ENCODE data around the gene PNLDC1. TPM values are rescaled to one million over a fixed set of nuclear protein-coding genes. Genes with fewer than 3 reads are reported as not detected.

PNLDC1 gene
- total RNA-seq, 4 donors from 2014 or later, result not detected

DNA sequence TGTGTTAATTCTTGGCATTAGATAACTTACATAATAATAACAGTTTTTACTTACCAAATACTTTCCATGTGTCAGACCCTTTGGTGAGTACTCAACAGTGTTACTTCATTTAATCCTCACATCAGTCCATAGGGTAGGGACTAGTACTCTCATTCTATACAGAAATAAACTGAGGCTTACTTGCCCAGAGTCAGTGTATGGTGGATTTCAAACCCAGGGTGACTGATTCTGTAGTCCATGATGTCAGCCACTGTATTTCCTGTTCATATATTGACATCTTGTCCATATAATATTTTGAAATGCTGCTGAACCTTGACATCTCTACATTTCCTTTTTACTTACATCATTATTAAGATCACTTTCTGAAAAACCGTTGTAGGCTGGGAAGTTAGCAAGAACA is 2.5 kb upstream of the PNLDC1 start:
- no peaks in the 10 kb centered on the region for H3K9me3 ChIP-seq
- no peak for TF ChIP-seq POLR2A (IDR thresholded peaks at IDR 0.05)
- TF ChIP-seq, protein P1, sequence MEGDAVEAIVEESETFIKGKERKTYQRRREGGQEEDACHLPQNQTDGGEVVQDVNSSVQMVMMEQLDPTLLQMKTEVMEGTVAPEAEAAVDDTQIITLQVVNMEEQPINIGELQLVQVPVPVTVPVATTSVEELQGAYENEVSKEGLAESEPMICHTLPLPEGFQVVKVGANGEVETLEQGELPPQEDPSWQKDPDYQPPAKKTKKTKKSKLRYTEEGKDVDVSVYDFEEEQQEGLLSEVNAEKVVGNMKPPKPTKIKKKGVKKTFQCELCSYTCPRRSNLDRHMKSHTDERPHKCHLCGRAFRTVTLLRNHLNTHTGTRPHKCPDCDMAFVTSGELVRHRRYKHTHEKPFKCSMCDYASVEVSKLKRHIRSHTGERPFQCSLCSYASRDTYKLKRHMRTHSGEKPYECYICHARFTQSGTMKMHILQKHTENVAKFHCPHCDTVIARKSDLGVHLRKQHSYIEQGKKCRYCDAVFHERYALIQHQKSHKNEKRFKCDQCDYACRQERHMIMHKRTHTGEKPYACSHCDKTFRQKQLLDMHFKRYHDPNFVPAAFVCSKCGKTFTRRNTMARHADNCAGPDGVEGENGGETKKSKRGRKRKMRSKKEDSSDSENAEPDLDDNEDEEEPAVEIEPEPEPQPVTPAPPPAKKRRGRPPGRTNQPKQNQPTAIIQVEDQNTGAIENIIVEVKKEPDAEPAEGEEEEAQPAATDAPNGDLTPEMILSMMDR (IDR thresholded peaks at IDR 0.05), result no peak
- peaks cover 0 to 6% (median 0%) of the 10 kb centered on the region in 4 donors for H3K4me1 ChIP-seq
- H3K27ac ChIP-seq, result no peak overlapping the region
- no peaks in the 10 kb centered on the region for H3K27me3 ChIP-seq
- DNase-seq, result no peak
- H3K4me3 ChIP-seq, result no peak overlapping the region
- H3K36me3 ChIP-seq, result peaks cover 0 to 43% (median 0%) of the 10 kb centered on the region in 3 donors

DNA sequence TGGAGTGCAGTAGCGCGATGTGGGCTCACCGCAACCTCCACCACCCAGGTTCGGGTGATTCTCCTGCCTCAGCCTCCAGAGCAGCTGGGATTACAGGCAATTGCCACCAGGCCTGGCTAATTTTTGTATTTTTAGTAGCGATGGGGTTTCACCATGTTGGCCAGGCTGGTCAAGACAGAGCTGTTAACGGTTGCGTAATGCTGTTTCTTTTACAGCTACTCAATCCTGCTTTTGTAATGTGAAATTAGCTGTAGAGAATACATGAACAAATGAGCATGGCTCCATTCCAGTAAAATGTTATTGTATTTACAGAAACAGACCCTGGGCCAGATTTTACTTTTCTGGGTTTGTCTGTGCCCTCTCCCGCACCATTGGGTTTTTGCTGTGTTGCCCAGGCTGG is 1.9 kb downstream of the PNLDC1 start:
- Histone ChIP-seq H3K9me3 (no peaks in the 10 kb centered on the region), H3K4me3 (no peak overlapping the region), H3K27ac (no peak overlapping the region), H3K36me3 (peaks cover 0 to 33% (median 0%) of the 10 kb centered on the region in 3 donors), H3K4me1 (no peaks in the 10 kb centered on the region), H3K27me3 (no peaks in the 10 kb centered on the region)
- DNase-seq, result no peak
- TF ChIP-seq, protein P1 (IDR thresholded peaks at IDR 0.05), result no peak
- TF ChIP-seq POLR2A (IDR thresholded peaks at IDR 0.05), result no peak

DNA sequence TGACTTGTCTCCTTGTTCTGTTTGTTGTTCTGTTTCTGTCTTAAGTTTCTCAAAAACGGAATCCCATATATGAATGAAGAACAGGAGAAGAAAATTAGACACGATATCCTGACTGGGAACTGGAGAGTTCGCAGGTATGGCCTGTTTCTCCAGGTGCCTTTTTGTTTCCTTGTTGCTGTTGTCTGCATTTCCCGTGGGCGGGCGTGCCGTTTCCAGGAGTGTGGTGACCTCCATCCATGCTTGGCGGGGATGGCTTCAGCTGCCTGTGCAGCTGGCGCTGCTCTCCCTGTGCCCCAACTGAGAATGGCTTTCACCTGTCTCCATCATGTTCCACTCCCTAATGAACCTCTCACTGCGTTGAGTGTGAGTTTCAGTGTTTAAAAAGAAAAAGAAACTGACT is 4.4 kb downstream of the PNLDC1 start:
- Histone ChIP-seq H3K27me3 (no peaks in the 10 kb centered on the region), H3K27ac (no peak overlapping the region), H3K9me3 (no peaks in the 10 kb centered on the region), H3K4me3 (no peak overlapping the region), H3K36me3 (peaks cover 0 to 7% (median 0%) of the 10 kb centered on the region in 3 donors), H3K4me1 (no peaks in the 10 kb centered on the region)
- DNase-seq, result no peak
- TF ChIP-seq POLR2A (IDR thresholded peaks at IDR 0.05), result no peak
- TF ChIP-seq, protein P1 (IDR thresholded peaks at IDR 0.05), result no peak

DNA sequence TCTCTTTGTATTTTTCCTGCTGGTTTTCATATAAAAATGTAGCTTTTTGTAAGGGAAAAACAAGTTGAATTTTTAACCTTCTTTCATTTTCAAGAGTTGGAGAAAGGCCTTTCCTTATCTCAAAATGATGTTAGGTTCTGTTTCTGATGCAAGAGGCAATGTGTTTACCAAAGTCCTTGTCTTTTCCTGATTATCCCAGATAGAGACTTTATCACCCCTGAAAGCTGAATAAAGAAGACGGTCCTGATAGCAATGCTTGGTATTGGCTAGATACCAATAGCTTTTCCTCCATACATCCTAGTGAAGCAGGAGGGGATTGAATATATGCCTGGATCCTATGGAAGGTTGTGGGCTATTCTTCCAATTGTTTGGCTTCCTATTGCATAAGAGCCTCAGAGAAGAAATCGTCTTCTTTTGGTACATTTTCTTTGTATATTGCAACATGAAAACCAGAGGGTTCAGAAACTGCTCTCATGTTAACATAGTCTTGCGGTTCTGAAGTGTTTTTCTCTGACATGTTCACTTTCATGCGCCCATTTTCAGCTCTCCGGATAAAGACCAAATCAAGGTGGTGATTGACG is 5.5 kb downstream of the PNLDC1 start:
- Histone ChIP-seq H3K27me3 (no peaks in the 10 kb centered on the region), H3K36me3 (no peaks in the 10 kb centered on the region), H3K4me1 (no peaks in the 10 kb centered on the region), H3K9me3 (no peaks in the 10 kb centered on the region), H3K4me3 (no peak overlapping the region), H3K27ac (no peak overlapping the region)
- no peak for DNase-seq
- no peak for TF ChIP-seq POLR2A (IDR thresholded peaks at IDR 0.05)
- TF ChIP-seq, protein P1 (IDR thresholded peaks at IDR 0.05), result no peak

DNA sequence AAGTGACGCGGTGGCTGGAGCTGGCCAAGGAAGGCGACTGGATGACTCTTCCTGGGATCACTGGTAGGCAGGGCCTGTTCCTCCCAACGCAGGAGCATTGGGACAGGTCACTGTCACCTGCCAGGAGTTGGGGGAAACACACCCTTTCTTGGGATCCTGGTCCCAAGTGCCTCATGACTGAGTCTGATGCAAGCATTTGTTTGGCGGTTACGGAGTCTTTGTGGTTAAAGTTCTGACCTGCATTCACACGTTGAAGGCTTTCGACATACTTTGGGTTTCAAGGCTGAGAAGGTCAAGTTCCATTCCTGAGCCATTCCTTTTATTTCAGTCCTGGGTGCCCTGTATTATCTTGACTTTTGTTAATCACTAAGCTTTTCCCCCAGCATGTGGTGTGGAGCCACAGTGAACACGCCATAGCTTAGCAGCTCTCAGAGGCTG is 6.0 kb downstream of the PNLDC1 start:
- no peaks in the 10 kb centered on the region for H3K4me1 ChIP-seq
- no peak overlapping the region for H3K4me3 ChIP-seq
- H3K36me3 ChIP-seq, result no peaks in the 10 kb centered on the region
- no peak overlapping the region for H3K27ac ChIP-seq
- no peaks in the 10 kb centered on the region for H3K9me3 ChIP-seq
- TF ChIP-seq POLR2A (IDR thresholded peaks at IDR 0.05), result no peak
- TF ChIP-seq, protein P1 (IDR thresholded peaks at IDR 0.05), result no peak
- H3K27me3 ChIP-seq, result no peaks in the 10 kb centered on the region
- DNase-seq, result no peak
